Activated CD4-positive, alpha-beta T cell treated with anti-CD3 and anti-CD28 coated beads, Interleukin-2, amount 10 ng/mL, durations not matched to agents 7 days and 5 days (primary cell): ENCODE results near the gene SPAG6. TPM values are rescaled to one million over a fixed set of nuclear protein-coding genes. Genes with fewer than 3 reads are reported as not detected.
"Not testable (repeated sequence)": the region's sequence is repeated elsewhere in the genome, so short reads cannot be mapped to it uniquely, and the experiment has no call there.

ENCODE experiments used
- CTCF ChIA-PET: fragments of 350-600 bp; sonication (Branson Sonifier 250); formaldehyde crosslinking; loops from one replicate; lab custom pipeline; 2021; ENCODE audit warnings: antibody characterized with exemption; lab: Charles Lee
- POLR2A ChIA-PET: fragments of 350-600 bp; sonication (Branson Sonifier 250); formaldehyde crosslinking; loops from one replicate; lab custom pipeline; 2021; ENCODE audit warnings: antibody characterized with exemption; lab: Charles Lee
- DNase-seq: peaks from one replicate; pipeline ENCODE4 v3.0.0-alpha.2; 2020
- H3K27ac Mint-ChIP-seq: one replicate; pipeline ENCODE4 v1.8.0; 2021; ENCODE audit warnings: mild to moderate bottlenecking, moderate library complexity, mixed read lengths
- H3K27me3 Mint-ChIP-seq: one replicate; pipeline ENCODE4 v1.8.0; 2021; ENCODE audit warnings: mixed read lengths
- H3K36me3 Mint-ChIP-seq: one replicate; pipeline ENCODE4 v1.8.0; 2021; ENCODE audit warnings: low read depth, mixed read lengths
- H3K4me1 Mint-ChIP-seq: one replicate; pipeline ENCODE4 v1.8.0; 2021; ENCODE audit warnings: mixed read lengths
- H3K4me3 Mint-ChIP-seq: one replicate; pipeline ENCODE4 v1.8.0; 2021; ENCODE audit warnings: mild to moderate bottlenecking, moderate library complexity, mixed read lengths
- H3K9me3 Mint-ChIP-seq: one replicate; pipeline ENCODE4 v1.8.0; 2021; ENCODE audit warnings: mixed read lengths
- total RNA-seq, 2 experiments: library from RNA; stranded (reverse); gene quantifications; one replicate each; pipeline ENCODE4 v1.2.3, GENCODE V29; 2021

SPAG6 gene
- total RNA-seq = under 1 TPM; 0.57 to 0.75 TPM

GRCh38 chr10:22345301-22346095, at the start of gene SPAG6:
SPAG6 (plus strand) TSS chr10:22345496; CDS start chr10:22345612, 116 bp downstream.
- ChIA-PET CTCF (interaction anchor here (0.6 to 1.4 kb wide), 4 partner anchors 9 to 337 kb away, joined by 3 to 4 read pairs (median 3); no protein-coding TSS in a partner anchor), POLR2A (no interaction called here)
- Mint-ChIP-seq H3K4me1 (peaks cover 24% of the 10 kb centered on the region), H3K9me3 (no peaks in the 10 kb centered on the region), H3K36me3 (peaks cover 8% of the 10 kb centered on the region), H3K27me3 (peaks cover 72% of the 10 kb centered on the region), H3K27ac (peak within 1 kb of the TSS; percentile 73), H3K4me3 (peak within 1 kb of the TSS; percentile 56)
- DNase-seq = peak; percentile 52

GRCh38 chr10:22301193-22301592, 44.1 kb upstream of the SPAG6 start:
- Mint-ChIP-seq H3K27me3 (no peaks in the 10 kb centered on the region), H3K9me3 (no peaks in the 10 kb centered on the region), H3K4me3 (no peak overlapping the region), H3K4me1 (no peaks in the 10 kb centered on the region), H3K27ac (no peak overlapping the region), H3K36me3 (no peaks in the 10 kb centered on the region)
- no peak for DNase-seq
- ChIA-PET CTCF (no interaction called here), POLR2A (no interaction called here)

GRCh38 chr10:22303461-22303860, 41.8 kb upstream of the SPAG6 start:
- Mint-ChIP-seq H3K27ac (no peak overlapping the region), H3K27me3 (no peaks in the 10 kb centered on the region), H3K9me3 (no peaks in the 10 kb centered on the region), H3K4me3 (no peak overlapping the region), H3K4me1 (no peaks in the 10 kb centered on the region), H3K36me3 (no peaks in the 10 kb centered on the region)
- POLR2A ChIA-PET = no interaction called here
- CTCF ChIA-PET = interaction anchor here (1.0 kb wide), 1 partner anchor 31 kb away, joined by 3 read pairs; no protein-coding TSS in a partner anchor
- DNase-seq = no peak

- CTCF ChIA-PET = interaction anchor here (0.6 to 1.8 kb wide), 3 partner anchors 9 to 29 kb away, joined by 3 to 4 read pairs (median 3); partner anchors contain the start of gene COMMD3
- no peak for DNase-seq
- no peaks in the 10 kb centered on the region for H3K36me3 Mint-ChIP-seq
- H3K4me3 Mint-ChIP-seq = no peak overlapping the region
- POLR2A ChIA-PET = no interaction called here
- no peaks in the 10 kb centered on the region for H3K9me3 Mint-ChIP-seq
- no peaks in the 10 kb centered on the region for H3K27me3 Mint-ChIP-seq
- H3K27ac Mint-ChIP-seq = no peak overlapping the region
- H3K4me1 Mint-ChIP-seq = peaks cover 4% of the 10 kb centered on the region
These were observed 39.6 kb upstream of the SPAG6 start for GRCh38 chr10:22305721-22306120.

GRCh38 chr10:22308390-22308789, 36.9 kb upstream of the SPAG6 start:
- Mint-ChIP-seq H3K4me1 (peaks cover 4% of the 10 kb centered on the region), H3K36me3 (no peaks in the 10 kb centered on the region), H3K4me3 (no peak overlapping the region), H3K9me3 (no peaks in the 10 kb centered on the region), H3K27me3 (no peaks in the 10 kb centered on the region), H3K27ac (no peak overlapping the region)
- ChIA-PET POLR2A (interaction anchor here (0.7 kb wide), 1 partner anchor 80 kb away, joined by 3 read pairs; no protein-coding TSS in a partner anchor), CTCF (interaction anchor here (0.6 kb wide), 1 partner anchor 69 kb away, joined by 3 read pairs; no protein-coding TSS in a partner anchor)
- peak; percentile 38 for DNase-seq

- CTCF ChIA-PET = no interaction called here
These were observed 35.9 kb upstream of the SPAG6 start for GRCh38 chr10:22309180-22310000.

GRCh38 chr10:22310012-22310411, 35.3 kb upstream of the SPAG6 start:
- DNase-seq, CTCF ChIA-PET, POLR2A ChIA-PET, H3K9me3 Mint-ChIP-seq, H3K4me3 Mint-ChIP-seq, H3K36me3 Mint-ChIP-seq, H3K27me3 Mint-ChIP-seq: not testable (repeated sequence)
- peak overlapping the region; percentile 36 for H3K27ac Mint-ChIP-seq
- H3K4me1 Mint-ChIP-seq = peaks cover 11% of the 10 kb centered on the region

More at GRCh38 chr10:22309180-22310000, 35.9 kb upstream of the SPAG6 start:
- Mint-ChIP-seq H3K27ac (no peak overlapping the region), H3K4me3 (no peak overlapping the region), H3K4me1 (peaks cover 7% of the 10 kb centered on the region), H3K9me3 (no peaks in the 10 kb centered on the region), H3K36me3 (no peaks in the 10 kb centered on the region), H3K27me3 (no peaks in the 10 kb centered on the region)
- POLR2A ChIA-PET = no interaction called here
- no peak for DNase-seq

GRCh38 chr10:22310928-22311327, 34.4 kb upstream of the SPAG6 start:
- POLR2A ChIA-PET = no interaction called here
- Mint-ChIP-seq H3K4me3 (no peak overlapping the region), H3K4me1 (peaks cover 18% of the 10 kb centered on the region), H3K9me3 (no peaks in the 10 kb centered on the region), H3K27me3 (peaks cover 3% of the 10 kb centered on the region), H3K36me3 (no peaks in the 10 kb centered on the region), H3K27ac (no peak overlapping the region)
- CTCF ChIA-PET = no interaction called here
- DNase-seq = no peak

- H3K36me3 Mint-ChIP-seq = peaks cover 8% of the 10 kb centered on the region
- ChIA-PET POLR2A (no interaction called here), CTCF (no interaction called here)
- DNase-seq = no peak
- H3K4me1 Mint-ChIP-seq = peaks cover 39% of the 10 kb centered on the region
- H3K27ac Mint-ChIP-seq = peak overlapping the region; percentile 98
- peaks cover 6% of the 10 kb centered on the region for H3K27me3 Mint-ChIP-seq
- peak overlapping the region; percentile 93 for H3K4me3 Mint-ChIP-seq
- H3K9me3 Mint-ChIP-seq = no peaks in the 10 kb centered on the region
These were observed 30.4 kb upstream of the SPAG6 start for GRCh38 chr10:22314852-22315251.

- Mint-ChIP-seq H3K4me1 (peaks cover 43% of the 10 kb centered on the region), H3K36me3 (peaks cover 11% of the 10 kb centered on the region), H3K27ac (peak overlapping the region; percentile 98), H3K4me3 (peak overlapping the region; percentile 93), H3K27me3 (peaks cover 10% of the 10 kb centered on the region), H3K9me3 (no peaks in the 10 kb centered on the region)
- no peak for DNase-seq
- POLR2A ChIA-PET = interaction anchor here (0.6 to 1.1 kb wide), 4 partner anchors 63 to 1129 kb away, joined by 3 to 6 read pairs (median 4); no protein-coding TSS in a partner anchor
- CTCF ChIA-PET = interaction anchor here (0.9 to 1.2 kb wide), 5 partner anchors 10 to 306 kb away, joined by 3 to 5 read pairs (median 3); no protein-coding TSS in a partner anchor
These were observed 29.6 kb upstream of the SPAG6 start for GRCh38 chr10:22315455-22316285.

GRCh38 chr10:22316286-22317075, 28.8 kb upstream of the SPAG6 start, which contains the start of gene COMMD3:
COMMD3 (plus strand) TSS chr10:22316388; CDS start chr10:22316418, 30 bp downstream.
- ChIA-PET POLR2A (interaction anchor here (0.6 to 1.1 kb wide), 3 partner anchors 64 to 120 kb away, joined by 3 to 5 read pairs (median 4); no protein-coding TSS in a partner anchor), CTCF (interaction anchor here (0.9 to 1.2 kb wide), 5 partner anchors 10 to 306 kb away, joined by 3 to 5 read pairs (median 3); no protein-coding TSS in a partner anchor)
- Mint-ChIP-seq H3K27ac (peak within 1 kb of the TSS; percentile 98), H3K27me3 (peaks cover 12% of the 10 kb centered on the region), H3K36me3 (peaks cover 11% of the 10 kb centered on the region), H3K9me3 (no peaks in the 10 kb centered on the region), H3K4me3 (peak within 1 kb of the TSS; percentile 93), H3K4me1 (peaks cover 43% of the 10 kb centered on the region)
- DNase-seq = peak; percentile 81
